GM23338 (cell line): ENCODE data around the gene TRAF5. TPM values are rescaled to one million over a fixed set of nuclear protein-coding genes. Genes with fewer than 3 reads are reported as not detected.

Experiments used
- ATAC-seq: fragments of 200-7000 bp; cut with Tn5 transposase; 3 replicates; pipeline ENCODE4 v1.9.1; 2020
- DNase-seq: peaks from one replicate; pipeline ENCODE4 v3.0.0-alpha.2; 2015; ENCODE audit warnings: low spot score
- H2AFZ ChIP-seq: fragments of 200-600 bp; sonication (generic); 2 replicates; pipeline ENCODE4 v1.8.0; 2016; ENCODE audit warnings: antibody characterized with exemption, mild to moderate bottlenecking, moderate library complexity
- H3F3A ChIP-seq: fragments of 200-600 bp; sonication (generic); replicated peaks from 2 replicates; pipeline ENCODE4 v1.8.0; 2017; ENCODE audit warnings: antibody characterized with exemption, mixed run types, low read depth
- H3K27ac ChIP-seq: fragments of 200-600 bp; sonication (generic); 2 replicates; pipeline ENCODE4 v1.6.1; 2016; ENCODE audit warnings: low read depth
- H3K27me3 ChIP-seq: fragments of 200-600 bp; sonication (generic); 2 replicates; pipeline ENCODE4 v1.8.0; 2016; ENCODE audit warnings: mild to moderate bottlenecking, mixed run types, moderate library complexity; ENCODE audit not compliant: insufficient read depth
- H3K36me3 ChIP-seq: fragments of 200-600 bp; sonication (generic); 2 replicates; pipeline ENCODE4 v1.8.0; 2016; ENCODE audit warnings: mild to moderate bottlenecking; ENCODE audit not compliant: insufficient read depth
- H3K4me1 ChIP-seq: fragments of 200-600 bp; sonication (generic); 2 replicates; pipeline ENCODE4 v1.8.0; 2016; ENCODE audit warnings: mild to moderate bottlenecking, moderate library complexity; ENCODE audit not compliant: insufficient read depth
- H3K4me2 ChIP-seq: fragments of 200-600 bp; sonication (generic); 2 replicates; pipeline ENCODE4 v1.7.1; 2017; ENCODE audit warnings: mixed run types
- H3K4me3 ChIP-seq: fragments of 200-600 bp; sonication (generic); 2 replicates; pipeline ENCODE4 v1.6.1; 2016; ENCODE audit warnings: mixed run types
- H3K79me2 ChIP-seq: fragments of 200-600 bp; sonication (generic); replicated peaks from 2 replicates; pipeline ENCODE4 v1.8.0; 2017; ENCODE audit warnings: mild to moderate bottlenecking; ENCODE audit not compliant: insufficient read depth
- H3K9me2 ChIP-seq: fragments of 200-600 bp; sonication (generic); 2 replicates; pipeline ENCODE4 v1.8.0; 2017; ENCODE audit not compliant: insufficient read depth
- H4K20me1 ChIP-seq: fragments of 200-600 bp; sonication (generic); replicated peaks from 2 replicates; pipeline ENCODE4 v1.8.0; 2017; ENCODE audit warnings: mild to moderate bottlenecking; ENCODE audit not compliant: insufficient read depth
- H3K27ac Mint-ChIP-seq: 2 replicates; pipeline ENCODE4 v1.8.0; 2020; ENCODE audit warnings: inconsistent platforms, mild to moderate bottlenecking, moderate library complexity, mixed read lengths
- H3K27me3 Mint-ChIP-seq: 3 replicates; pipeline ENCODE4 v1.8.0; 2022; ENCODE audit warnings: low read depth, mild to moderate bottlenecking, moderate library complexity, mixed read lengths, inconsistent platforms; ENCODE audit not compliant: insufficient read depth, poor library complexity
- H3K36me3 Mint-ChIP-seq: 3 replicates; pipeline ENCODE4 v1.8.0; 2021; ENCODE audit warnings: low read depth, mild to moderate bottlenecking, inconsistent platforms, moderate library complexity, mixed read lengths
- H3K4me1 Mint-ChIP-seq: 3 replicates; pipeline ENCODE4 v1.8.0; 2020; ENCODE audit warnings: mild to moderate bottlenecking, inconsistent platforms, mixed read lengths
- H3K4me3 Mint-ChIP-seq: 3 replicates; pipeline ENCODE4 v1.8.0; 2021; ENCODE audit warnings: moderate library complexity, mild to moderate bottlenecking, inconsistent platforms, mixed read lengths
- H3K9me3 Mint-ChIP-seq: 3 replicates; pipeline ENCODE4 v1.8.0; 2020; ENCODE audit warnings: moderate library complexity, mild to moderate bottlenecking, inconsistent platforms, mixed read lengths
- CREB1 ChIP-seq: fragments of 250-450 bp; sonication (Bioruptor Pico); IDR thresholded peaks from 2 replicates; pipeline ENCODE4 v1.5.0; 2020; ENCODE audit warnings: low read depth, mild to moderate bottlenecking, moderate library complexity
- ETS1 ChIP-seq: IDR thresholded peaks from 2 replicates; pipeline ENCODE4 v1.6.1; 2016; ENCODE audit warnings: antibody characterized with exemption
- EZH2 ChIP-seq: fragments of 200-600 bp; sonication (generic); IDR thresholded peaks from one replicate; pipeline ENCODE4 v1.8.0; 2017; ENCODE audit warnings: antibody characterized with exemption, mild to moderate bottlenecking, low read depth; ENCODE audit not compliant: unreplicated experiment
- EZH2phosphoT487 ChIP-seq: fragments of 200-600 bp; sonication (generic); IDR thresholded peaks from one replicate; pipeline ENCODE4 v1.8.1; 2018; ENCODE audit warnings: antibody characterized with exemption; ENCODE audit not compliant: unreplicated experiment
- JUNB ChIP-seq: IDR thresholded peaks from one replicate; pipeline ENCODE4 v1.6.1; 2016; ENCODE audit warnings: antibody characterized with exemption; ENCODE audit not compliant: unreplicated experiment
- NANOG ChIP-seq: IDR thresholded peaks from 2 replicates; pipeline ENCODE4 v1.6.1; 2016; ENCODE audit warnings: antibody characterized with exemption, borderline replicate concordance
- POLR2AphosphoS5 ChIP-seq: IDR thresholded peaks from 2 replicates; pipeline ENCODE4 v1.6.1; 2016; ENCODE audit warnings: antibody characterized with exemption, low read depth
- REST ChIP-seq: IDR thresholded peaks from one replicate; pipeline ENCODE4 v1.6.1; 2018; ENCODE audit warnings: antibody characterized with exemption; ENCODE audit not compliant: unreplicated experiment
- STAT1 ChIP-seq: IDR thresholded peaks from one replicate; pipeline ENCODE4 v1.6.1; 2016; ENCODE audit warnings: antibody characterized with exemption; ENCODE audit not compliant: unreplicated experiment
- ZNF114 ChIP-seq: fragments of 250-450 bp; sonication (Bioruptor Pico); IDR thresholded peaks from 2 replicates; pipeline ENCODE4 v1.5.0; 2020; ENCODE audit warnings: mild to moderate bottlenecking, moderate library complexity
- ZNF331 ChIP-seq: fragments of 250-450 bp; sonication (Bioruptor Pico); IDR thresholded peaks from 2 replicates; pipeline ENCODE4 v1.5.0; 2020; ENCODE audit warnings: low read depth, mild to moderate bottlenecking, moderate library complexity
- ZNF462 ChIP-seq: fragments of 250-450 bp; sonication (Bioruptor Pico); IDR thresholded peaks from 2 replicates; pipeline ENCODE4 v1.5.0; 2020; ENCODE audit warnings: mild to moderate bottlenecking, moderate library complexity
- polyA plus RNA-seq: library from polyadenylated mRNA; unstranded; fragments of >200 nt; fragmentation: Nextera tagmentation; extraction: Ambion mirVana; gene quantifications from 2 replicates; pipeline ENCODE4 v1.2.1, GENCODE V29; 2016
- total RNA-seq: library from RNA; depleted of rRNA; stranded (reverse); fragments of >200 nt; shearing (Covaris generic); gene quantifications from 2 replicates; pipeline ENCODE4 v1.2.3, GENCODE V29; 2014

Gene TRAF5
- total and polyA plus RNA-seq, 2 experiments from 2014 or later, result 9.2 to 18.9 TPM

GRCh38 chr1:211280910-211281309, 45.7 kb upstream of the TRAF5 start (continued):
- TF ChIP-seq REST (no peak), ZNF462 (CRISPR knock-in tag) (no peak), JUNB (no peak), ZNF114 (CRISPR knock-in tag) (no peak)

- no peak overlapping the region for H3K4me3 ChIP-seq
- no peak overlapping the region for H2AFZ ChIP-seq
- no peaks in the 10 kb centered on the region for H3K27me3 ChIP-seq
- peaks cover 6% of the 10 kb centered on the region; the same call in 1 of the 2 replicates for H3K4me1 ChIP-seq
- H4K20me1 ChIP-seq, result 0 out of 2 replicates have a peak, but pooled peaks cover 4% of the 10 kb centered on the region
- H3K27me3 Mint-ChIP-seq, result no peaks in the 10 kb centered on the region
- peak; percentile 5 for DNase-seq
- no peak overlapping the region for H3K4me3 Mint-ChIP-seq
- no peak overlapping the region for H3K4me2 ChIP-seq
- 0 out of 2 replicates have a peak overlapping the region, but pooled peaks have one; percentile 41 for H3K27ac ChIP-seq
- peaks cover 19% of the 10 kb centered on the region; the same call in 2 of the 3 replicates for H3K36me3 Mint-ChIP-seq
- no peaks in the 10 kb centered on the region for H3K4me1 Mint-ChIP-seq
- H3K36me3 ChIP-seq, result peaks cover 35% of the 10 kb centered on the region
- H3K9me2 ChIP-seq, result no peaks in the 10 kb centered on the region
- H3F3A ChIP-seq, result no peaks in the 10 kb centered on the region; the same call in 1 of the 2 replicates
- H3K79me2 ChIP-seq, result no peaks in the 10 kb centered on the region
- ATAC-seq, result no peak; the same call in 2 of the 3 replicates
- no peak overlapping the region for H3K27ac Mint-ChIP-seq
- no peaks in the 10 kb centered on the region for H3K9me3 Mint-ChIP-seq
- TF ChIP-seq ETS1 (no peak), ZNF331 (CRISPR knock-in tag) (no peak), EZH2 (no peak), EZH2phosphoT487 (no peak), JUNB (no peak), NANOG (no peak), POLR2AphosphoS5 (no peak), STAT1 (no peak), CREB1 (CRISPR knock-in tag) (no peak)
Observed at GRCh38 chr1:211281320-211282022, 45.2 kb upstream of the TRAF5 start.
